ENCODE data around the gene DNAH2. TPM values are rescaled to one million over a fixed set of nuclear protein-coding genes. Genes with fewer than 3 reads are reported as not detected.

The DNAH2 gene
- total RNA-seq, 1 donor from 2014 or later, result 0.29 TPM

- no peak for TF ChIP-seq CTCF (IDR thresholded peaks at IDR 0.05; ENCODE audit: unreplicated experiment)
- Mint-ChIP-seq H3K27me3 (peaks cover 60% of the 10 kb centered on the region), H3K9me3 (ENCODE audit: low read depth) (no peaks in the 10 kb centered on the region), H3K4me3 (ENCODE audit: low read depth) (no peak overlapping the region), H3K36me3 (ENCODE audit: insufficient read depth) (no peaks in the 10 kb centered on the region), H3K27ac (no peak overlapping the region), H3K4me1 (ENCODE audit: low read depth) (peaks cover 10% of the 10 kb centered on the region)
- no peak for DNase-seq (ENCODE audit: low spot score, unreplicated experiment)
Observed at GRCh38 chr17:7816926-7817642, 99.5 kb downstream of the DNAH2 start.

DNA sequence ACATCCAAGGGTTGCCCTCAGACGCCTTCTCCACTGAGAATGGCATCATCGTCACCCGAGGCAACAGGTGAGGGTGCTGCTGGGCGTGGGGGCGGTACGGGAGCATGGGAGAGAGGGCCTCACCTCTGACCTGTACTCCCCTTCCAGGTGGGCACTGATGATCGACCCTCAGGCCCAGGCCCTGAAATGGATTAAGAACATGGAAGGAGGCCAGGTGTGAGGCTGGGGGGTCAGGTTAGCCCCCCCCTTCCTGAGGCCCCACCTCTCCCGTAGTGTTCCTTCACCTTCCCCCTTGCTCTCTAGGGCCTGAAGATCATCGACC, 100.1 kb downstream of the DNAH2 start:
- Mint-ChIP-seq H3K27ac (no peak overlapping the region), H3K4me1 (ENCODE audit: low read depth) (peaks cover 10% of the 10 kb centered on the region), H3K4me3 (ENCODE audit: low read depth) (no peak overlapping the region), H3K9me3 (ENCODE audit: low read depth) (no peaks in the 10 kb centered on the region), H3K36me3 (ENCODE audit: insufficient read depth) (no peaks in the 10 kb centered on the region), H3K27me3 (peaks cover 64% of the 10 kb centered on the region)
- TF ChIP-seq CTCF (IDR thresholded peaks at IDR 0.05; ENCODE audit: unreplicated experiment), result no peak
- no peak for DNase-seq (ENCODE audit: low spot score, unreplicated experiment)

DNA sequence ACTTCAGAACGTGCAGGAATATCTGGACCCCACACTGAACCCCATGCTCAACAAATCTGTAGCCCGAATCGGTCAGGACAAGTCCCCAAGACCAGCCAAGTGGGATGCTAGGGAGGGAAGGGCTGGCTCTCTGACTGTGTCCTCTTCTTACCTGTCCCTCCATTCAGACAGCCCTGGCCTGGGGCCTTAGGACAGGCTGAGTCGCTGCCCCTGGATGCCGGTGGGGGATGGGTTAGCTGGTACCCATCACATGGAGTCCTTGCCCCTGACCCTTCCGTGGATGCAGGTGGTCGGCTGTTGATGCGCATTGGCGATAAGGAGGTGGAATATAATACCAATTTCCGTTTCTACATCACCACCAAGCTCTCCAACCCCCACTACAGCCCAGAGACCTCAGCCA, 100.5 kb downstream of the DNAH2 start:
- H3K9me3 Mint-ChIP-seq (ENCODE audit: low read depth), result no peaks in the 10 kb centered on the region
- H3K27ac Mint-ChIP-seq, result no peak overlapping the region
- H3K27me3 Mint-ChIP-seq, result peaks cover 65% of the 10 kb centered on the region
- no peaks in the 10 kb centered on the region for H3K36me3 Mint-ChIP-seq (ENCODE audit: insufficient read depth)
- no peak for DNase-seq (ENCODE audit: low spot score, unreplicated experiment)
- no peak for TF ChIP-seq CTCF (IDR thresholded peaks at IDR 0.05; ENCODE audit: unreplicated experiment)
- peaks cover 10% of the 10 kb centered on the region for H3K4me1 Mint-ChIP-seq (ENCODE audit: low read depth)
- H3K4me3 Mint-ChIP-seq (ENCODE audit: low read depth), result no peak overlapping the region

DNA sequence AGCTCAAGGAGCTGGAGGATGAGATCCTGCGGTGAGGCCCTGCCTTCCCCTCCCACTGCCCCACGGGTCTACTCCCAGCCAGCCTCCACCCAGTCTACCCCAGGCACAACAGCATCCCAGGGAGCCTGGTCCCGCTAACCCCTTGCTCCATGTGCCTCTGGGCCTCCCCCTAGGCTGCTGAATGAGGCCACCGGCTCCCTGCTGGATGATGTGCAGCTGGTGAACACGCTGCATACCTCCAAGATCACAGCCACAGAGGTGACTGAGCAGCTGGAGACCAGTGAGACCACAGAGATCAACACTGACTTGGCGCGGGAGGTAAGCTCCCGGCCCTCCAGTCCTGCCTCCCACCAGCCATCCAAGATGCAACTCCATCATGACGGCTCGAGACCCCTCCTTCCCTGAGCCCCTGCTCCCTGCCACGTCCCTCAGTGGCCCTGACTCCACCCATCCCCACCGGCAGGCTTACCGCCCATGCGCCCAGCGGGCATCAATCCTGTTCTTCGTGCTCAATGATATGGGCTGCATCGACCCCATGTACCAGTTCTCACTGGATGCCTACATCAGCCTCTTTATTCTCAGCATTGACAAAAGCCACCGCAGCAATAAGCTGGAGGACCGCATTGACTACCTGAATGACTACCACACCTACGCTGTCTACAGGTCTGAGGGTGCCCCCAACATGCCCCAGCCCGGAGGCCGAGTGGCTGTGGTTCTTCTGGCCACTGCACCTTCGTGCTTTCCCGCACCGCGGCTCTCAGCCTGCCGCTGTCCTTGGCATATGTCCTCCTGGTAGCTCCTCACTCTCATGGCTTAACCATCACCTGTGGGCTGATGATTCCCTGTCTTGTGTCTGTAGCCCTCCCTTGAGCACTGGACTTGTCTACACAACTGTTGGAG, 101.5 kb downstream of the DNAH2 start:
- no peak for DNase-seq (ENCODE audit: low spot score, unreplicated experiment)
- H3K9me3 Mint-ChIP-seq (ENCODE audit: low read depth), result no peaks in the 10 kb centered on the region
- no peak overlapping the region for H3K4me3 Mint-ChIP-seq (ENCODE audit: low read depth)
- peaks cover 73% of the 10 kb centered on the region for H3K27me3 Mint-ChIP-seq
- H3K4me1 Mint-ChIP-seq (ENCODE audit: low read depth), result peaks cover 10% of the 10 kb centered on the region
- no peaks in the 10 kb centered on the region for H3K36me3 Mint-ChIP-seq (ENCODE audit: insufficient read depth)
- H3K27ac Mint-ChIP-seq, result no peak overlapping the region
- TF ChIP-seq CTCF (IDR thresholded peaks at IDR 0.05; ENCODE audit: unreplicated experiment), result no peak

DNA sequence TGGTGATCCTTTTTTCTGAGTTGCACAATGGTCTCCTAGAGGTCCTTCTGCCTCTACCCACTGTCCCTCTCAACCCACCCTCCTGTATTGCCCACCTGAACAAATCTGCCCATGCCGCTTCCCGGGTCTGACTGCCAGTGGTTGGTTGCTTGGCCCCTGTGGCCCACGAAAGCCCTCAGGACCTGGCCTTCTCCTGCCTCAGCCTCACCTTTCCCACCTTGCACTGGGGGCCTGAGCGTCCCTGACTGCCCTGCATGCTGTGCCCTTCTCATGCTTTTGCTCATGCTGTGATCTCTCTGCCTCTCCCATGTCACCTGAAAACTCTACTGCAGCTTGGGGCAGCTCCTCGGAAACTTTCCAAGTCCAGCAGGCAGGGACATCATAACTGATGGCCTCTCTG, 102.7 kb downstream of the DNAH2 start:
- no peak overlapping the region for H3K4me3 Mint-ChIP-seq (ENCODE audit: low read depth)
- H3K4me1 Mint-ChIP-seq (ENCODE audit: low read depth), result peaks cover 10% of the 10 kb centered on the region
- peaks cover 82% of the 10 kb centered on the region for H3K27me3 Mint-ChIP-seq
- no peaks in the 10 kb centered on the region for H3K36me3 Mint-ChIP-seq (ENCODE audit: insufficient read depth)
- H3K9me3 Mint-ChIP-seq (ENCODE audit: low read depth), result no peaks in the 10 kb centered on the region
- TF ChIP-seq CTCF (IDR thresholded peaks at IDR 0.05; ENCODE audit: unreplicated experiment), result no peak
- H3K27ac Mint-ChIP-seq, result no peak overlapping the region
- DNase-seq (ENCODE audit: low spot score, unreplicated experiment), result no peak

Data from progenitor cell of endocrine pancreas (in vitro differentiated cells).